Effector memory CD8-positive, alpha-beta T cell (primary cell): ENCODE results near the gene ZNRF2.

Experiments
- ATAC-seq: fragments of 150-1000 bp; cut with Tn5 transposase; replicated peaks from 2 replicates; pipeline ENCODE4 v1.10.0; 2021; ENCODE audit warnings: mild to moderate bottlenecking, moderate library complexity
- DNase-seq, 3 experiments: peaks; one replicate each; pipeline ENCODE4 v3.0.0; 2021
- H3K27ac Mint-ChIP-seq, 2 donors: one replicate each; pipeline ENCODE4 v1.8.0; 2022; ENCODE audit warnings: mild to moderate bottlenecking in 2 of 2, mixed read lengths in 2 of 2, moderate library complexity in 2 of 2
- H3K27me3 Mint-ChIP-seq, 2 donors: one replicate each; pipeline ENCODE4 v1.8.0; 2022; ENCODE audit warnings: mixed read lengths in 2 of 2
- H3K36me3 Mint-ChIP-seq: one replicate; pipeline ENCODE4 v1.8.0; 2022; ENCODE audit warnings: mild to moderate bottlenecking, moderate library complexity, mixed read lengths; ENCODE audit not compliant: insufficient read depth
- H3K4me1 Mint-ChIP-seq, 2 donors: one replicate each; pipeline ENCODE4 v1.8.0; 2022; ENCODE audit warnings: low read depth in 2 of 2, mixed read lengths in 2 of 2
- H3K4me3 Mint-ChIP-seq, 2 donors: one replicate each; pipeline ENCODE4 v1.8.0; 2022; ENCODE audit warnings: mild to moderate bottlenecking in 2 of 2, mixed read lengths in 2 of 2, moderate library complexity in 2 of 2
- H3K9me3 Mint-ChIP-seq, 2 donors: one replicate each; pipeline ENCODE4 v1.8.0; 2022; ENCODE audit warnings: mixed read lengths in 2 of 2

Gene ZNRF2

DNA sequence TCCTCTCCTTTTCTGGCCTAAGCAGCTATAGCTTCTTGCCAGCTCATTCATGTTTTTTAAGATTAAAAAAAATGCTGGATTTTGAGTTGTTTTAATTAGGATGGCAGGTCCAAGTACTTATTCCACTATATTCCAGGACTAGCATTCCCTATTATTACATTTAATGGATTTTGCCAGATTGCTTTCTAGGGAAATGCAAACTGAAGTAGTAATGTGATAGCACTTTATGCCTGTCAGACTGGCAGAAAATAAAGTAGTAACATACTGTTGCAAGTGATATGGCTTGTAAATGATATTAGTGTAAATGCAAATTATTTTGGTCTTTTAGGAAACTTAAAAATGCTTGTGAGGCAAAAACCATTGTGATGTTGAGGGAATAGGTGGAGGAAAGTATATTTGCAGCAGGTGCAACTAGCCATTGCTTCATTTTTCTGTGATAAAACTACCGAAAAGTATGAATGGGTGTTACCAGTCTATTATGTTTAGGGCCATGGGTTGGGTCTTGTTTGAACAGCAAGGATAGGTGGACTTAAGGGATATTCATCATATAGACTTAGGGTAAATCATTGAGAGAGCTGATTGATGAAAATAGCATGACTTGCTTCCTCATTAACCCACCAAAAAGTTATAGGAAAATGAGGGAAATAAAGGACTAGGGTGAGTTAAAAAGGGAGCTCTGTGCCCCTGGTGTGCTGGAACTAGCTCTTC is 19.9 kb downstream of the ZNRF2 start:
- H3K36me3 Mint-ChIP-seq = peaks cover 2% of the 10 kb centered on the region
- no peak for ATAC-seq
- no peak overlapping the region for H3K27ac Mint-ChIP-seq
- peaks cover 23 to 59% of the 10 kb centered on the region in 2 donors for H3K4me1 Mint-ChIP-seq
- no peaks in the 10 kb centered on the region for H3K9me3 Mint-ChIP-seq
- H3K27me3 Mint-ChIP-seq = no peaks in the 10 kb centered on the region
- no peak for DNase-seq
- H3K4me3 Mint-ChIP-seq = no peak overlapping the region

DNA sequence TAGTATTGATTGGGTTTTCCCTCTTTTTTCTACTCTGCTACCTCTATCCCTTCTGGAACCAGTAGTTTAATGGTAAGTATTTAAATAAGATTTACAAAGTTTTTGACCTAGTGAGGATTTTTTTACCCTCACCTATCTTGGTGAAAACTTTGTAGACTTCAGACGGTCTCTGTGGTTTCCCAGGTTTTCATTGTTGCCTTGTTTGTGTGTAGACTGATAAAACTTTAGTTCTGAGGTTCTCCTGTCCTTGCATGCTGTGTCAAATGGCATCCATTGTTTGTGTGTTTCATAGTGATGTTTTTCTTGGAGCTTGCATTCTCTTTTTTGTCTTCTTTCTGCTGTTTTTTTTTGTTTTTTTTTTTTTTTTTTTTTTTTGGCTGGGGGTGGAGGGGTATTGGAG is 22.6 kb downstream of the ZNRF2 start:
- H3K4me3 Mint-ChIP-seq = peak overlapping the region; percentile 29 to 67
- peaks cover 26 to 66% of the 10 kb centered on the region in 2 donors for H3K4me1 Mint-ChIP-seq
- no peaks in the 10 kb centered on the region for H3K27me3 Mint-ChIP-seq
- H3K27ac Mint-ChIP-seq = no peak overlapping the region
- ATAC-seq (peak; percentile 61), DNase-seq (no peak)
- H3K36me3 Mint-ChIP-seq = peaks cover 2% of the 10 kb centered on the region
- H3K9me3 Mint-ChIP-seq = no peaks in the 10 kb centered on the region

DNA sequence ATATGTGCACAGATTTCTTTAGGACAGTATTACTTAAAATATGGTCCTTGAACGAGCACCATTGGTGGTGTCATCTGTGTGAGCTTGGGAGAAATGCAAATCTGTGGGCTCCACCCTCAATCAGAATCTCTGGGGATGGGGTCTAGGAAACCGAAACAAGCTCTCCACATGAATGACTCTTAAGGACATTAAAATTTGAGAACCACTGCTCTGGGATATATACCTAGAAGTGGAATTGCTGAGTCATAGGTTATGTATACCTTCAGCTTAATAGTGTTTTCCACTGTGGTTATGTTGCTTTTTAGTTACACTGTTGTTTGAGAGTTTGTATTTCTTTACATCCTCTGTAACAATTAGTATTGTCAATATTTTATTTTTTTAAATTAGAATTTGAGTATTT is 24.0 kb downstream of the ZNRF2 start:
- ATAC-seq (no peak), DNase-seq (no peak)
- Mint-ChIP-seq H3K27ac (no peak overlapping the region), H3K9me3 (no peaks in the 10 kb centered on the region), H3K27me3 (no peaks in the 10 kb centered on the region), H3K4me3 (no peak overlapping the region), H3K36me3 (peaks cover 2% of the 10 kb centered on the region), H3K4me1 (peaks cover 27 to 71% of the 10 kb centered on the region in 2 donors)

DNA sequence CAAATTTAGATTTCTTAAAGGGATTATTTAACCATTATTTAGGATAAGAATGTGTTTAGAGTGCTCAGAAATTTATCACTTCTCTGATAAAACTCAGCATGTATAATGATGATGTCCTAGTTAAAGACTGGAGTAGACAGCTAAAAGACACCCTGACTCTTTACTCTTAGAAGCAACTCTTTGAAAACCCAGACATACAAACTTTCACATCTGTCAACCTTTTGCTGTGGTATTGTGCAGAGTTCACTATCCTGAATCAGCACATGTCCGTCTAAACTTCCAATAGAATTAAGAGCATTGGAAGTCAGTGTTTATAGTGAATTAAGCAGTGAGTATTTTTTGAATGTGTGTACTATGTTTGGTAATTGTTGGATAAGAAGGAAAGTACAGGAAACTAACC is 24.9 kb downstream of the ZNRF2 start:
- H3K4me3 Mint-ChIP-seq = no peak overlapping the region
- H3K27me3 Mint-ChIP-seq = no peaks in the 10 kb centered on the region
- peaks cover 30 to 76% of the 10 kb centered on the region in 2 donors for H3K4me1 Mint-ChIP-seq
- ATAC-seq = no peak
- peaks cover 2% of the 10 kb centered on the region for H3K36me3 Mint-ChIP-seq
- no peak overlapping the region for H3K27ac Mint-ChIP-seq
- H3K9me3 Mint-ChIP-seq = no peaks in the 10 kb centered on the region
- no peak for DNase-seq

DNA sequence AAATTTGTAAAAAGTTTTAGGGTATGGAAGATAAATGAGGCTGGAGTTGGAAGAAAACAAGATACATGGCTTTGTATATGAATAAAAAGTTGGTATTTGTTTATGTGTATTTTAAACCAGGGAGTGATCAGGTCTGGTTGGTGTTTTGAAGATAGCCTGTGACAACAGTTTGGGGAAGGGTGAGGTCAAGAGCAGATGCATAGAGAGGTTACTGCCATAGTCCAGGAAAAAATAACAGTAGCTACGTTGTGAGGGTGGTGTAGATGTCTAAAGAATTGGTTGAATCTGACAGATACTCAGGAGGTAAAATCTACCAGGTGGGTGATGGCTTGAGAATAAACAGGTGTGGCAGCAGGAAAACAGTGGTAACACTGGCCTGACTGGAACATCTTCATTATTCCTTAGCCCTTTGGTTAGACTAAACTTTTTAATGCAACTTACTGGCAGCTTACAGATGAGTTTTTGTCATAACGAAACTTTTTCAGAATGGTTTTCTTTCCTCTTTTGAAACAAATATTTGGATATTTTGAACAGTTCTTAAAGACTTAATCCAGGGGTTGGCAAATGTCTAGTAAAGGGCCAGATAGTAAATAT is 25.5 kb downstream of the ZNRF2 start:
- DNase-seq (no peak), ATAC-seq (no peak)
- Mint-ChIP-seq H3K36me3 (peaks cover 2% of the 10 kb centered on the region), H3K27ac (no peak overlapping the region), H3K9me3 (no peaks in the 10 kb centered on the region), H3K4me3 (no peak overlapping the region), H3K4me1 (peaks cover 30 to 74% of the 10 kb centered on the region in 2 donors), H3K27me3 (no peaks in the 10 kb centered on the region)

DNA sequence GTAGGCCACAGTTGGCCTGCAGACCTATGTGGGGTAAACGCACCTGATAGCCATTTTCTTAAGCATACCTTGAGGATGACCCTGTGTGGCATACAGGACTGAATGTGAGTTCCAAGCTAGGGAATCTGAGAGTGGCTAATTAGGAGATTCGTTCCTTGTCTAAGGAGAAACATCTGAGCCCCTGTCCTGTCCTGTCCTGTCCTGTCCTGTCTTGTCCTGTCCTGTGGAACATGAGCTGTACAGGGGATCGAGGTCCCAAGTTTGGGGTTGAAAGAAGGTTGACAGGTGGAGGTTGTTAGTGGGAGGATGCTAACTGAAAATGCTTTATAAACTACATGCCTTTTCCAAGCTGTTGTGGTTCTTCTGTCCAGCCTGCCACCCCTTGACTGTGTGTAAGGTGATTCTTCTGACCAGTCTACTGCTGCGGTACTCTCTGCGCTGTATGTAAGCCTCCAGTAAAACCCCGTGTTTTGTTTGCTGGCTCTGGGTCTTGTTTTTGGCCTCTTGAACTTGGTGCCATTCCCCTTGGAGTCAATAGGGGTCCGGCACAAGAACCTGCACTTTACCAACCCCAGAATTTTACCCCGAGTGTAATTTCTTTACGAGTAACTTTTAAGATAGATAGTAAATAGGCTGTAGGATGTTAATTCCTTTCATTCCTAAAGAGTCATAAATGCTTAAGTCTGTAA is 26.4 kb downstream of the ZNRF2 start:
- Mint-ChIP-seq H3K4me1 (peaks cover 35 to 70% of the 10 kb centered on the region in 2 donors), H3K36me3 (peaks cover 2% of the 10 kb centered on the region)

DNA sequence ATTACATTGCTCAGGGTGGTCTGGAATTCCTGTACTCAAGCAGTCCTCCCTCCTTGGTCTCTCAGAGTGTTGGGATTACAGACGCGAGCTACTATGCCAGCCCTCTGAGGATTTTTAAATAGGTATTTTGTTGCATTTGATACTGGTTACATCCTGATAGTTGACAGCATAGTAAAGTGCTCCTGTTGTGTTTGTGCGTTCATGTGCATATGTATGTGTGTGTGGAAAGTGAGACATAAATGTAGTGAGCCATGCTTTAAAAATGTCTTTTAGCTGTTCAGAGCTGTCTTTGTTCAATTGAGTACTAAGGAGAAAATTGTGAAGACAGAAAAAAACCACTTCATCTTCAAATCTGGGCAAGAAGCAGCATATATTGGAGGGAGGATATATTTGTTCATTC is 27.8 kb downstream of the ZNRF2 start:
- DNase-seq (no peak), ATAC-seq (no peak)
- Mint-ChIP-seq H3K4me3 (no peak overlapping the region), H3K27me3 (no peaks in the 10 kb centered on the region), H3K36me3 (peaks cover 2% of the 10 kb centered on the region), H3K9me3 (no peaks in the 10 kb centered on the region), H3K4me1 (peaks cover 33 to 66% of the 10 kb centered on the region in 2 donors), H3K27ac (peak overlapping the region in 1 of 2 donors; percentile 80)

More for the DNA sequence above, 26.4 kb downstream of the ZNRF2 start:
- Mint-ChIP-seq H3K4me3 (no peak overlapping the region), H3K27me3 (no peaks in the 10 kb centered on the region), H3K9me3 (no peaks in the 10 kb centered on the region), H3K27ac (no peak overlapping the region)
- ATAC-seq (no peak), DNase-seq (no peak)

DNA sequence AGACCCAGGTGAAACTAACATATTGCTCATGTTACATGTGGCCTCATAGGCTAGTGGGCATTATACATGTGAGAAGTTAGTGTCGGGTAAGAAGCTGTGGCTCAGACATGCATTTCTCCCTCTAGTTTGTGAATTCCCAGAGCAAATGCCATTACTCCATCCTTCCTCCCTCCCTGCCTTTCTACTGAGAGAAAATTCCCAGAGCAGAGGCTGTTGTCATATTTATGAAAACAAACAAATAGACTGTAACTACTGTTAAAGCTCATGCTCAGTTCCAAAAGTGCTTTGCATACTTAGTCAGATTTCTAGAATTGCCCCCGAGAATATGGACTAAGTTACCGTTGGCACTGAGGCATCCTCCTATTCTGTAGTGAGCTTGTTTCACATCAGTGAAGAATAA is 29.0 kb downstream of the ZNRF2 start:
- no peak overlapping the region for H3K27ac Mint-ChIP-seq
- no peaks in the 10 kb centered on the region for H3K36me3 Mint-ChIP-seq
- no peak for ATAC-seq
- no peak for DNase-seq
- H3K27me3 Mint-ChIP-seq = no peaks in the 10 kb centered on the region
- peaks cover 38 to 68% of the 10 kb centered on the region in 2 donors for H3K4me1 Mint-ChIP-seq
- H3K9me3 Mint-ChIP-seq = no peaks in the 10 kb centered on the region
- no peak overlapping the region for H3K4me3 Mint-ChIP-seq

DNA sequence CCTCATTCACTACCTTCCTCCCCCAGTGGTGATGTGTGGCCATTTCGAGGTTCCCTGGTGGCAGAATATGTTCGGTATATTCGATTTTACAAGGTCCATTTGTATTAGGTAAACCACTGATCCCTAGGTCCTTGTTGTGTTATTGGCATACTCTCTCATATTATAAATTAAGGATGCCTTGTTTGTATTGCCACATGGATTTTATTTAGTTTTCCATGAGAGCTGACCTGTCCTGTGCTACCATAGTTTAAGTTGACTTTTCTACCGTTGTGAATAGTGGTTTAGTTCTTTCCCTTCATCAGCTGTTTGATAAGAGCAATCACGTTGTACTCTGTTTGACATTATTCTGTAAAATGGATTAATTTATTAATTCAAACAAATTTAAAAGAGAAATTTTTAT is 29.4 kb downstream of the ZNRF2 start:
- no peak for ATAC-seq
- no peaks in the 10 kb centered on the region for H3K27me3 Mint-ChIP-seq
- no peak for DNase-seq
- H3K9me3 Mint-ChIP-seq = no peaks in the 10 kb centered on the region
- H3K4me3 Mint-ChIP-seq = no peak overlapping the region
- H3K4me1 Mint-ChIP-seq = peaks cover 43 to 72% of the 10 kb centered on the region in 2 donors
- H3K36me3 Mint-ChIP-seq = no peaks in the 10 kb centered on the region
- no peak overlapping the region for H3K27ac Mint-ChIP-seq

DNA sequence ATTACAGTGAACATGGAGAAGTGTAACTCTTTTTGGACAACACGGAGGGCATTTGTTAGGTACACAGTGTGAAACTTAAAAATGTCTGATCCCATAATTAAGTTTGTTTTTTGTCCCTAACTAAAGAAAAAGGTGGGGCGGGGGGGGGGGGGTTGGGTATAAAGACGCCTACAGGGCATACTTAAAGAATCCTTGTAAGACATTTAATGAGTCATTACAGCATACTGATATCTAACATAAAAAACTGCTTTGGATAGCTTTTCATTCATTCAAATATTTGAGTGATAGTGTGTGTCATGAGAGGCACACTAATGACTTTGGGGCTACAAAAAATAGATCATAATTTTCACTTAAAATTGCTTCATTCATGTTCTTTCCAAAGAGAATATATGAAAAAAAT is 31.2 kb downstream of the ZNRF2 start:
- Mint-ChIP-seq H3K4me1 (peaks cover 45 to 78% of the 10 kb centered on the region in 2 donors), H3K27me3 (no peaks in the 10 kb centered on the region), H3K4me3 (no peak overlapping the region), H3K9me3 (no peaks in the 10 kb centered on the region), H3K27ac (peak overlapping the region in 1 of 2 donors; percentile 21), H3K36me3 (no peaks in the 10 kb centered on the region)
- no peak for ATAC-seq
- no peak for DNase-seq

DNA sequence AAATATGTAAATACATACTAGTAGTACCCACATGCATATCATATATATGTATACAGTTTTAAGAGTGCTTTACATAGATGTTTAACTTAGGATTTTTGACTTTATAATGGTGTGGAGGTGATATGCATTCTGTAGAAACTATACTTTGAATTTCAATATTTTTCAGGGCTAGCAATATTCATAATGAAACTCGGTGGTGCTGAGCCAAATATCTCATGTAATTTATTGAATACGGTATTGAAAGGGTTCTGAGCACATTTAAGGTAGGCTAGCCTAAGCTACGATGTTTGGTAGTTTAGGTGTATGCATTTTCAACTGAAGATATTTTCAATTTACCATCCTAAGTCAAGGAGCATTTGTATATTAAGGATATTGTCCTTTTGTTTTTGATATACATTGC is 36.0 kb downstream of the ZNRF2 start:
- Mint-ChIP-seq H3K4me1 (peaks cover 48 to 78% of the 10 kb centered on the region in 2 donors), H3K27me3 (no peaks in the 10 kb centered on the region), H3K27ac (peak overlapping the region; percentile 96 to 99), H3K4me3 (peak overlapping the region; percentile 75 to 89), H3K36me3 (peaks cover 22% of the 10 kb centered on the region), H3K9me3 (no peaks in the 10 kb centered on the region)
- ATAC-seq (no peak), DNase-seq (no peak)

DNA sequence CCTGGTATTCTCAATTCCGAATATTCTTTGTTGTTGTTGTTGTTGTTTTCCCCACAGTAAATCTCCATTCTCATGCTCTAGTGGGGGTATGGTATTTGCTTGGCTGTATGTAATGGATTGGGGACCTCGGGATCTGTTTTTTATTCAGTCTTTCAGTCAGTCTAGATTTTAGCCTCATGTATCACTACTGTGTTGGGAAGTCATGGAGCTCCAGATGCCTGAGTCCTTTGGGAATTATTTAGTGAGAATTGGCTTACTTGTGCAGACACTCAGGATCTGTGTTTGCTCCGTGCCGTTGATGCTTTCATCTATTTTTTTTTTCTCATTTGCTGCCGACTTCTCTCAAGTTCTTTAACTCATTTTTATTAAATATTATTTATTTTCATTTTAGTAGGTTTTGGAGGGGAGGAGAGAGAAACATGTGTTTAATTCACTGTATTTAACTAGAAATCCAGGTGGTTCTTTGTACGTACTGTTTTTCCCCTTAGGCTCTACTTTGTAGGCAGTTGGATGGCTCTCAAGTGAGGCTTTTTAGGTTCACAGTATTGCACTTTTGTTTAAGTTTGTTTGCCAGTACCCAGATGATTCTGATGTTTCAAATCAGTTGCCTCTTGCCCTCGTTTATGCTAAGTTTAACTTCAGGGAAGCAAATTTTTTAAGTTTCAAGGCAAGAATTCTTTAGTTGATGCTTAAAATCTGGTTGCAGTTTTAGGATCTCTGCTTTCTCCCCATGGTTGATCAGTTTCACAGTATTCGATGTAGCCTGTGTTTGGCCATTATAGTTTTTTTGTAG is 36.9 kb downstream of the ZNRF2 start:
- Mint-ChIP-seq H3K27me3 (no peaks in the 10 kb centered on the region), H3K4me3 (peak overlapping the region; percentile 75 to 89), H3K4me1 (peaks cover 49 to 82% of the 10 kb centered on the region in 2 donors), H3K9me3 (no peaks in the 10 kb centered on the region), H3K36me3 (peaks cover 23% of the 10 kb centered on the region), H3K27ac (peak overlapping the region; percentile 96 to 99)
- no peak for ATAC-seq
- no peak for DNase-seq

DNA sequence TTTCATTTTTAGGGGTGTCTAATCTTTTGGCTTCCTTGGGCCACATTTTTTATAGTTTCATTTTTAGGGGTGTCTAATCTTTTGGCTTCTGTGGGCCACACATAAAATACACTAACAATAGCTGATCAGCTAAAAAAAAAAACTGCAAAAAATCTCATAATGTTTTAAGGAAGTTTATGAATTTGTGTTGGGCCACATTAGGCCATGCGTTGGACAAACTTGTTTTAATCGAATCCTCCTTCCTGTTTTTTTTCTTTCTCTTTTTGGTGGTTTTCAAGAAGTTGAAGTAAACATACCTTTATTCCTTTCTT is 37.4 kb downstream of the ZNRF2 start:
- H3K4me1 Mint-ChIP-seq = peaks cover 51 to 83% of the 10 kb centered on the region in 2 donors
- H3K4me3 Mint-ChIP-seq = peak overlapping the region; percentile 75 to 89
- peak overlapping the region; percentile 96 to 99 for H3K27ac Mint-ChIP-seq
- ATAC-seq (peak; percentile 46), DNase-seq (no peak)
- no peaks in the 10 kb centered on the region for H3K9me3 Mint-ChIP-seq
- no peaks in the 10 kb centered on the region for H3K27me3 Mint-ChIP-seq
- peaks cover 25% of the 10 kb centered on the region for H3K36me3 Mint-ChIP-seq
